NCI-H1105 (cell line): Measurements from ENCODE around the gene KIFAP3.

Experiments
- DNase-seq: peaks from one replicate; lab custom pipeline; 2025; lab: John Stamatoyannopoulos, UW

Gene KIFAP3

DNA sequence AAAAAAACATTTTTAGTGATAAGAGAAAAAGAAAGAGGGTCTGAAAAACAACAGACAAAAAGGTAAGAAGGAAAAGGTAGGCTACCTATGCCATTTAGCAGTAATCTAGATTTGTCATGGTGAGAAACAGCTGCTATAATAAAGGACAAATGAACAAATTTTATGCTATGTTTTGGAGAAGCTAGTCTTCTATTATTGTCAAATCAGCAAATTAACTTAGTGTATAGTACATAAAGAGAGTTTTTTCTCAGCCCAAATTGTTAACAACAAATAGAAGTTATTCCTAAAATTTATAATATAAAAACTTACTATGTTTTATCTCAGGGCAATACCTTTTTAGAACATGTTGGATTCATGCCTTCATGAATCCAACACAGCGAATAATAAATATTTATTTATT is 88.7 kb downstream of the KIFAP3 start:
- no peak for DNase-seq

DNA sequence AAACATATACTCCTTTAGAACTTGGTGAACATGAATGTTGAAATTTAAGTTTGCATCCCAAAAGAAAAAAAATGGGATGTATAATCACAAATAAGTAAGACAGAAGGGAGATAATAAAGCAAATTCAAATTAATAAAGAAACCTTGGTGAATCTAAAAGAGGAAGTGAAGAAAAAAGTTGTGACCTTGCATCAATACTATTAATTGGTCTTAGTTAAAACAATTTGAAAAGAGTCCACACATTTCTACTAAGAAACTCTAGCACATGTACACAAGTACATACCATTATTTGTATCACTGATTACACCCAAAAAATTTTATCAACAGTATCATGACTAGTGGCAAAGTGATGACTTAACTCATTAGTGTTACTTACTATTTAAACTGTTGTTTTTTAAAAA is 100.4 kb downstream of the KIFAP3 start:
- no peak for DNase-seq

DNA sequence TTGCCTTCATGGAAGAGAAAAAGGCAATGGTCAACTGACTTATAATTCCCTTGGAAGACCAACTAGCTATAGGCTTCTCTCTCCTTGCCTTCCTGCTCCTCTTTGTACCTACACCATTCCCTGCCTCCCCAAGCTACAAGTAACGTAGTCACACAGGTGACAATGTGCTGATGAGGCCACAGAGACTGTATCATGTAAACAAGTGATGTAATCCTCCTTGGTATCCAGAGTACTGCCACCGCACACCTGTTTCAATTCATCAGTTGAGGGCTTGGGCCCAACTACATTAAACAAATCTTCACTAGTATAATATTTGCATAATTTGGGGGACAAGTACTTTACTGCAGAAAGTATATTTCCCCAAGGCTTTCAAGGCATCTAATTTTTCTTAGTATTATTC is 104.4 kb downstream of the KIFAP3 start:
- DNase-seq, result no peak

DNA sequence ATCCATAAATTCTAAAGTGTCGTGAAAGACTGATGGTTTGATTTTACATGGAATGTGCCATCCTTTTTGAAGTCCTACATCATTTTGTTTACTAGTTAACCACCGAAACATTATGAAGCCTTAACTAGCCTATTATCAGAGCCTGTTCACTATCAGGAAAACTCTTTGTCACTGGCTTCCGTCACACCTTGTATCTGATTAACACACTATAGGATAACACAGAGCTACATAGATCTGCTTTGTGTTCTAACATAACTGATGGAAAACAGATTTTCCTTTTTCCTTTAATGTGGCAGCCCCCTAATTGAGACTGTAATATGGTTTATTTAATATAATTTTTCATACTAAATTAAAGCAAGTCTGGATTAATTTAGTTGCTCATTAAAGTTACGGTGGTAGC is 106.3 kb downstream of the KIFAP3 start:
- DNase-seq, result no peak

DNA sequence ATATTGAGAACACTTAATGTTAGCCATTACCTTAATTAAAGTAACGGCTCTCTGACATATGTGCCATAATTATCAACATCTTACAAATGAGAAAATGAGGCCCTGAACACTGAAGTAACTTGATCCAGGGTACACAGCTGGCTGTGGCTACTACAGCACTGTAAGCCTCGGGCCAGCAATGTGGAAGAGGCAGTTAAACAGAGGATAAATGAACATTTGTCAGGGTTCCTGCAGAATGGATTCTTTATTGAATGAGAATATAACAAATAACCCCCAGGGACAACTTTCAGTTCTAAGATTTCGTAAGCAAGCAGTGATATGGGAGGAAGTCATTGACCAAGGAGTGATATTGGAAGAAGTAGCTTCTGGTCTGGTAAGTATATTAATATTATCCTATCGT is 110.3 kb downstream of the KIFAP3 start:
- DNase-seq, result no peak

DNA sequence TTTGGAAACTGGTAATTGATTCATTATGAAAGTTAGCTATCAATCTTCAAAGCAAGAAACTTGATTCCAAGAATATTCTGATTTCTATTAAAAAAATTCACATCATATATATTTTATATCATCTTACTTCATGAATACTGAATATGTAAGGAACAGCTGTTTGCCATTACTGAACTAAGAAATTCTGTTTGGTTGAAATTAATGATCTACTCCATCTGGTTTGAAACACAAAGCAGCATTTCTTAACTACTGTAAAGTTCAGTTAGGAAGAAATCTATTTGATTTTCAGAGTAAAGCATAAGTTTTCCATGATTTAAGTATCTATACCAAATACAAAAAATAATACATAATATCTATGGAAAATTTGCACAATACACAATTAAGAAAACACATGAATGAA is 114.8 kb downstream of the KIFAP3 start:
- DNase-seq, result no peak

DNA sequence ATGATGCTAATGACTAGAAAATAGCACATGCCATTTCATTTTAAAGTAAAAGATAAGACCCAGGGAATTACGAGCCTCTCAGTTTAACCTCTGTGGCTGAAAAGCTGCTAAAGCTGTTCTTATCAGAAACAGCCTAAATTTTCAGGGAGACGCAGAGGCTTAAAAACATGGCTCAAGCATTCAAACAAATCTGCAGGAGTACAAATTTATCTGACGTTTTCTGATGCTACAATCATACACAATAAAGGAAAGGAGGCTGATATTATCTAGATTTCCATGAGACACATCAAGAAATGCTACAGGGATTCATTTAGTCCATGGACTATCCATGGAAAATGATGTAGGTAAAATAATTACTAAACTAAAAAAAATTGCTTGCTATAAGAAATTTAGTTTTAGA is 115.5 kb downstream of the KIFAP3 start:
- no peak for DNase-seq

DNA sequence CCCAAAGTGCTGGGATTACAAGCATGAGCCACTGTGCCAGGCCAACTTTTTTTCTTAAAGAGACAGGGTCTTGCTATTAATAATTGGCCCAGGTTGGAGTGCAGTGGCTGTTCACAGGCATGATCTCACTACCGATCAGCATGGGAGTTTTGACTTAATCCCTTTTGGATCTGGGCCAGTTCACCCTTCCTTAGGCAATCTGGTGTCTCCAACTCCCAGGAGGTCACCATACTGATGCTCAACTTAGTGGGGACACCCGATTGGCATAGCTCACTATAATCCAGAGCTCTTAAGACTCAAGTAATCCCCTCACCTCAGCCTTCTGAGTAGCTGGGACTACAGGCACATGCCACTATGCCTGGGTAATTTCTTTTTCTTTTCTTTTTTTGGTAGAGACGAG is 116.6 kb downstream of the KIFAP3 start:
- DNase-seq, result no peak

DNA sequence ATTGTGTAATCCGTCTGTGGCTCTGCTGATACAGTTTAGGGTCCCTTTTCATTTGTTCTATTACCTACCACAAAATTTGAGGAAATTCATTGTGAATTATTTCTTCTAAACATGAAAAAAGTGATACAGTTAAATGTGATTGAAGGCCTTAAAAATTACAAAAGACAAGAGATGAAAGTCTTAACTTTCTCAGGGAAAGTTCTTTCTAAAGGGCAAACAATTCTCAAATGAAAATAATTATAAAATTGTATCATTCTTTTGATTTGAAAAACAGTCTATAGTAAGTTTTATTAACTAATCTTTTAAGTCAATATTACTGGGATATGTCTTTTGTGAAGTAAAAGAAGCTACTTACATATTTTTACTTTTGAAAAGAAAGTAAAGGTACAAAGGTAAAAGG is 123.4 kb downstream of the KIFAP3 start:
- no peak for DNase-seq

DNA sequence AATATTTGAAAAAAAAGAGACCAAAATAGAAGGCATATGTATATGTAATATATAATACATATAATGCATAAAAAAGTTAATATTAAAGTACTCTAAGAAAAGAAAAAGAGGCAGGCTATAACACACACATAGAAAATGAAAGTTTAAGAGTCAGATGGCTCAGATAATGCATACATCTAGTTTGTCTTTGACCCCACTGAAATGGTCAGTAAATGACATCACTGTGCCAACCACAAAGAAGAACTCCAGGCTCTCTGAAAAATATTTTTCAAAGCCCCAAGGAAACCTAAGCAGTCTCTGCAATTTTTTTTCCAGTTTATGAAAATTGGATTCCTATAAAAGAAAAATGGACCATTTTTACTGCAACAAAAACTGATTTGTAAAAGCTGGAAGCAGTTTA is 125.4 kb downstream of the KIFAP3 start:
- no peak for DNase-seq

DNA sequence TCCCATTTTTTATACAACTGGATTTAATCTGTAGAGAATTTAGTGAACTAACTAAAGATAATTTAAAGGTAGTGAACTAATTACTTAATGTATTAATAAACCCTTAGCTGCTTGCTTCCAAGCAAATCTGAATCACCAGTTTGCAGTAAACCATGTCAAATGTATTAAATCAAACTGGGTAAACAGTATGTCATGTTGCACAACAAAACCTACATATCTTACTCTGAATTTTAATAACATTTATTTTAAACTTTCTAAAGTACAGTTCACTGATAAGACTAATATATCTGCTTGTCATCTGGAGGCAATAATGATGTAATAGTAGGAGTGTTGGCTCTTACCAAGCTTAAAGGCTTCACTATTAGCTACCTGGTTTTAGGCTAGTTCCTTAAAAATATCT is 128.3 kb downstream of the KIFAP3 start:
- no peak for DNase-seq

DNA sequence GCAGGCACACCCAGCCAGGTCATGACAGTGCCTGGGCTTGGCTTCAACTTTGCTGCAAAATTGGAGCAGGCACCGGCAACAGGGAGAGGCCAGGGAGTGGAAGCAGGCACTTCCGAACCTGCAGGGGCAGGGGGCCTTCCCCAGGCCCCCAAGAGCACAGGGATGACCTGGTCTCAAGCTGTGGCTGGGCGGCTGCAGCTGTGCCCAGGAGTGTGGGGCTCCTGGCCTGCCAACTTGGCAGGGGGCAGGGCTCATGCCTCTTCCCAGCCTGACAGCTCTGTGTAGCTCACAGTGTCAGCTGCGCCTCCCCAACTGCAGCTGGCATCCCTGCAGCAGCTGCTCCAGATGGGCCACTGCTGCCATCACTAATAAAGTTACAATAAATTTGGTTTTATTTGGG is 129.3 kb downstream of the KIFAP3 start:
- no peak for DNase-seq

DNA sequence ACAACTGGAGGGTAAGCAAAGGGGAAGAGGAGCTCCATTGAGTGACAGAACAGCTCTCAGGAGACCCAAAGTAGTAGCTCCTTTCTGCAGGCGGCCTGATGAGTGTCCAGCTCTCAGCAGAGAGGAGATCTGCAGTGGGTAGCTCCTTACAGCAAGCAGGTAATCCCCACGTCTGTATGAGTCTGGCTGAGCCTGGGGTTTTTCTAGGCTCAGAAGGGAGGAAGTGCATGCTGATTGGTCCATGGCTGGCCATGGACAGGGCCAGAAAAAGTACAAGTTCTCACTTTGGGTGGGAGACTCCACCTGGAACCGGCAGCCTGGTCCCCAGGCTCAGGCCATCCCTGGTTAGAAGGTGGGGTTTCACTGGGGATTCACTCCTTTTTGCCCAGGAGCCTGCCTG is 129.9 kb downstream of the KIFAP3 start:
- no peak for DNase-seq

DNA sequence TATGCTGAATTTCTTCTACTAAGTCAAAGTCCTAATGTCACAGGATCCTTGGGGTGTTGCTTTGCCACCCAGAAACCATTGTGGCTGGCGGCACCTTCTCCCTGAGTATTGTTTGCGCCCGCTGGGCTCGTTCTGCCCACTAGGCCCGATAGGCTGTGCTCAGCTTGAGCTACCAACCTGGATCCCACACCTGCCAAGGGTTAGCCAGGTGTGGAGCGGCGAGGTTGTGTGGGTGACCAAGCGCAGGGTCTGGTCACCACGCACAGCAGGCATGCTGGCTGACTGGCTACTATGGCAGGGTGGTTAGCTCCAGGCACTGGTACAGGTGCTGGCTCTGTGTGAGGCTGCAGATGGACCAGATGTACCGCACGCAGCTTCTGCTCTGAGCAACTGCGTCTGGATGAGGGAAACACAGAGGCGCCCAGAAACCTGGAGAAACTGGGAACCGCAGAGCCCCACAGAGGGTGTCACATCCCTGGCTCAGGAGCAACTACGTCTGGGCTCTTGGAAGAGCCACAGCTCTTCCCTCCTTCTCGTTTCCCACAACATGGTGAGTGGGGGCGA is 130.4 kb downstream of the KIFAP3 start:
- DNase-seq, result no peak

DNA sequence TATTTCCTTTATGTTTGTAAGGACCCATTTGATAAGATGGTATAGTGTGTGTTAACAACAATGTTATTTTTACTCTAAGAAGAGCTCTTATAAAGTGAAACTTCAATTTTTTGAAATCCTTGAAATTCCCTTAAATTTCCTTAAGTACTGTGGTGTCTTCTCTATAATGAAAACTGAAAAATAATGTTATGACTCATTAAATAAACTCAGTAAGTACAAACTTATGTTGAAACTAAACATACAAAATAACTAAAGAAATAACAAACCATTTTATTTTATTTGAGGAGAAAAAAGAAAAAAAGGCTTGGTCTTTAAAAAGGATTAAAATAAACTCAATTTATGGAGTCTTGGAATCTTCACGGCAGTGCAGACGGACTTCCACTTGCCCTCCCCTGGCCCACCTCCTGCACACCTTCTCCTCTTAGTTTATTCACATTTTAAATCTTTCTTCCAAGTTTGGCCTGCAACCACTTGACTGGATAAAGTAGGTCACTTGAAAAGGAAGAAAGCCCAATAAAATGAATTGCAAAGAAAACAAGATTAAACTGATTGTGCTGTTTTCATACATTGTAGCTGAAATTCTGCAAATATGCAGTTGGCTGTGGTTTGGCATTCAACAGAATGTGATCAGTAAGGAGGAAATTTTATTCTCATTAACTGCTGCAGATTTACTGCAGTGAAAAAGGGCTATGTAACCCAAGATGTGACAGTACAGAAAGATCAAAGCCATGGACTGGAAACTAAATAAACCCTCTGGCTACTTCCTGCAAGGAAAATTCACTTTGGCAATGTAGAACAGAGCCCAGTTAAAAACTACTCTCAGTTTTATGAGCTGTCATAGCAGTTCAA is 132.3 kb downstream of the KIFAP3 start:
- no peak for DNase-seq

DNA sequence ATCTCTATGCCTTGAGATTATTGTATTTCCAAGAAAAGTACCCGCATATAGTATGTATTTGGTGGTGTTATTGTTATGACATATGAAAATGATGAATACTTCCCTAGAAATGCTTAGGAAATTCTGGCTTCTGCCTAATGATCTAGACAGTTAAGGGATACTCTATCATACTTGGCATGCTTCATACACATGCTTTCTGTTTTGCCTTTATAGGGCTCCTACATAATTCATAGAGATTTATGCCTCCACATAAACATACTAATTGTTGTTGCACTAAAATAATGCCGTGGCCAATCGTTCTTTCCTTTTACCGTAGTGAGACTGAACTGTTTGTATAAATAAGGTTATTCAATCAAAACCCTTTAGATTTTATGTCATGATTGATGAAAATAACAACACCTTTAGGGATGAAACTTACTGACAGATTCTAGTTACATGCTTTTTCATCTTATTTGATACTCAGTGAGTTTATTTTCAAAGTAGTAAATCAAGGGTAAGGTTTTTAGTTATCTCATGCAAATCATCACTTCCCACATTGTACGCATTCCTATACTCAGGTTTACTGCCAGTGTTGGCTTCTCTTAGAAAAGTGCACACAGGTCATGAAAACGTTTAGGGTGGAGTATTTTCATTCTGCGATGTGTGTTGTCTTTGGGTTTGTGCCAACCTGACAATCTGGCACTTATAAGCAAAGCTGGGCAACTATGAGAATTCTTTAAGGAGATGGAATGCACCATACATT is 140.3 kb downstream of the KIFAP3 start:
- DNase-seq, result no peak

DNA sequence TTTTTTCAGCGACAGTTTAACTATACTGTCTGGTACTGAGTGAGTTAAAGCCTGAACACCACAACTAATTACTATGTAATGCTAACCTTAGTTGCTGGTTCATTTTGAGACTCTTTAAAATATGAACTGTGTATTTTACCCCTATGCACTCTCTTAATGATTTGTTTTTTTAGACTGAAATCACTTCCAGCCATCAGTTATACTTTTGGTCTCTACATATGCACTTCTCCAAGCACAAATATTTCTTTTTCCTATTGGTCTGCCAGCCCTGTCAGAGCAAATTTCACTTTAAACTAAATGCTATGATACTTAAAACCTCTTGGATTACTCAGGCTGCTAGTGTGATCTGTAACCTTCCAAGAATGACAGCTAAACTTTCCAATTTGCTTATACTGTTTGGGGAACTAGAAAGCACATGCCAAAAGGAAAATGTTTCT is 142.7 kb downstream of the KIFAP3 start:
- DNase-seq, result no peak

DNA sequence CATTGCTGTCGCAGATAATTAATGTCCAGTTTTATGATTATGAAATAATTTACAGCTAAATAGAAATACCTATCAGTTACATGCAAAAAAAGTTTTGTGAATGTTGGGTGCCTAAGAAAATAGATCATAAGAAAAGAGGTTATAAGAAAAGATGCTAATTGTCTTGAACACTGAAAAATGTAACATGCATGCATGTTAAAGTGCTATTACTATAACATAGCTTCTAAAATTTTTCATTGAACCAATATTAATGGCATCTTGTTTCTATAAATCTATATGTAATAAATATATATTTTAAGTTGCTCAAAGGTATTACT is 145.3 kb downstream of the KIFAP3 start:
- no peak for DNase-seq

DNA sequence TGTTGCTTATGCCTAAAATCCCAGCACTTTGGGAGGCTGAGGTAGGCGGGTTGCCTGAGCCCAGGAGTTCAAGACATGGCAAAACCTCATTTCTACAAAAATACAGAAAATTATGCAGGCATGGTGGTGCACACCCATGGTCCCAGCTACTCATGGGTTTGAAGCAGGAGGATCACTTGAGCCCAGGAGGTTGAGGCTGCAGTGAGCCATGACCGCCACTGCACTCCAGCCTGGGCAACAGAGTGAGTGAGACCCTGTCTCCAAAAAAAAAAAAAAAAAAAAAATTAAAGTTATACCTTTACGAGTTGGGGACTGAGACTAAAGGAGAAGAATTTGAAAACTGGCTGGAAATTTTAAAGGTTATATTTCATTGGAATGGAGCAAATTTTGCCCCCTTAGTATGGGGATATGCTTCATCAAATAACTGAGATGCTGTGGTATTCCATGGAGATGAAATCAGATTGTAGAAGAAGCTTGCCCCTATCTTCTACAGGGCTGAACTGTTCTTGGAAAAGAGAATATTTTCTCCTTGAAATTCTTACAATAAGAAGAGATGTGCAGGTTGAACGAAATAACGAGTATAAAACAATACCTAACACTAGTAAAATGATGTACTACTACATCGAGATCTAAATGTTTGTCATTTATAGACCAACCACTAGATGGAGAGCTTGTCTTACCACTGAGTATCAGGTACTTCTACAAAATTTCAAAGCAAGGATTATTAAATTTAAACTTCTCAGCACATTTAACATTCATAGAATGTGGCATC is 145.9 kb downstream of the KIFAP3 start:
- DNase-seq, result peak; percentile 28

DNA sequence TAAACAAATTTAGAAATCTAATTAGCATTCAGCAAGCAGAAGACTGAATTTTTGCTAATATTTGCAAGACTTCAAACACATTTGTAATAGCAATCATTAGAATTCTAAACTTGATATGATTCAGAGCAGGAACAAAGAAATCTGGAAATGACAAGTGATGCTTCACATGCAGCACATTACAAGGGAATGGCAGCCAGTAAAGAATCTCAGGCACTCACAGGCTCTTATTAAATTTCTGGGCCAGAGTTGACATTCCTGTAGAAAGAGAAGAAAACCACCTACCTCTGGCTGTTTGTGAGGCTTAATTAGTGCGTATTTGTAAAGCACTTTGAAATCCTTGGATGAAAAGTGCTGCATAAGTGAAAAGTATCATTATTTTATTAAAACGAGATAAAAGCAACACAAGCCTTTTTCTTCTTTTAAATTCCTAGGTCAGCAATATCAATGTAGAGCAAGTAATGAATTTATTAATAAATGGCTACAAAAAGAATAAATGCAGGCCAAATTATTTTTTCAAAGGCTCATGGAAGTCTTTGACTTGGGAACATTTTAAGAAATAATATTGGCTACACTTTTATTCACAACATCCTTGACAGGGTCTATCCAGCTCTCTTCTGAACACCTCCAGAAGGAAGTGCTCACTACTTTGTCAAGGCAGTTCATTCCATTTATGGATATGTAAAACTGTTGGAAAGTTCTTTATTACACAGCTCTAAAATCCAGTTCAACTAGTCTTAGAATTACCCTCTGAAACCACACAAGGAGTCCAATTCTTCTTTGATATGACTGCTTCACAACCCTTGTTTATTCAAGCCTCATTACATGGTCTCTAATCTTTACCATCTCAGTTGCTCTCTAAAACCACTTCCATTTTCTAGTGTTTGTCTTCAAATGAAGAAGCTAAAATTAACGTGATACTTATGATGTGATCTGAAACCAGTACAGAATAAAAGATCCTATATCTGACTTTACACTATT is 148.7 kb downstream of the KIFAP3 start:
- DNase-seq, result no peak

DNA sequence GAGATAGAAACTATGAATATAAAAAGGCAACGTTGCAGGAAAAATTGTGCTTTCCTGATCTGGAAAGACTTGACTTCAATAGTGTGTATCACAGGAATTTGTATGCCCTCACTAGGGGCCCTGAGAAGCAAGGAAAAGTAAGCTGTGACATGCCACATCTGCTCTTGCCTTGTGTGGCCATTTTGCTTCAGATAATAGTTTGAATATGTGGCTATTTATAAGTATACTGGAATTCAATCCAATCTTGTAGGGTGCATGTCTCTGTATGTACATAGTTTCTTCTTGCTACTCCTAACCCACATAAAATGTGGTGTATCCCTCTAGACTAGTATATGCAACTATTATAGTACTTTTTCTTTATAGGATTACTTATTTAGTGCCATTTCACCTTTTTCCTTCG is 149.7 kb downstream of the KIFAP3 start:
- no peak for DNase-seq
